Epithelial cell of prostate (primary cell): ENCODE measurements around the gene PSG7.
"Not testable (repeated sequence)": the region's sequence is repeated elsewhere in the genome, so short reads cannot be mapped to it uniquely, and the experiment has no call there.

ENCODE experiments used
- DNase-seq: peaks from one replicate; pipeline ENCODE4 v3.0.0-alpha.2; 2011; ENCODE audit warnings: low read depth, low spot score
- H3K27ac ChIP-seq: fragments of 450-650 bp; 2 replicates; pipeline ENCODE4 v1.5.1; 2017; ENCODE audit warnings: mild to moderate bottlenecking

Gene PSG7

GRCh38 chr19:42917634-42918033, 19.4 kb downstream of the PSG7 start, which contains the start of gene PSG6:
Gene PSG6, minus strand, starts transcription at chr19:42917894. Its CDS starts 102 bp downstream, at chr19:42917792.
- not testable (repeated sequence) for DNase-seq, H3K27ac ChIP-seq

GRCh38 chr19:42916931-42917330, 20.1 kb downstream of the PSG7 start:
- not testable (repeated sequence) for H3K27ac ChIP-seq, DNase-seq

- DNase-seq, result not testable (repeated sequence)
- peak overlapping the region; percentile 39 for H3K27ac ChIP-seq
These were observed 23.5 kb downstream of the PSG7 start for GRCh38 chr19:42913516-42913915.

- not testable (repeated sequence) for DNase-seq
- H3K27ac ChIP-seq, result peak overlapping the region; percentile 39
These were observed 24.1 kb downstream of the PSG7 start for GRCh38 chr19:42912941-42913340.

- not testable (repeated sequence) for H3K27ac ChIP-seq, DNase-seq
These were observed 25.3 kb downstream of the PSG7 start for GRCh38 chr19:42911731-42912130.

- not testable (repeated sequence) for H3K27ac ChIP-seq, DNase-seq
These were observed 30.8 kb downstream of the PSG7 start for GRCh38 chr19:42906162-42906561.

GRCh38 chr19:42900561-42900960, 36.4 kb downstream of the PSG7 start:
- not testable (repeated sequence) for DNase-seq, H3K27ac ChIP-seq

GRCh38 chr19:42899674-42900073, 37.3 kb downstream of the PSG7 start:
- H3K27ac ChIP-seq, result peak overlapping the region; percentile 89
- DNase-seq, result not testable (repeated sequence)

- peak overlapping the region; percentile 89 for H3K27ac ChIP-seq
- DNase-seq, result not testable (repeated sequence)
These were observed 37.9 kb downstream of the PSG7 start for GRCh38 chr19:42899110-42899509.

- DNase-seq, result not testable (repeated sequence)
- H3K27ac ChIP-seq, result peak overlapping the region; percentile 89
These were observed 38.4 kb downstream of the PSG7 start for GRCh38 chr19:42898656-42899055.

GRCh38 chr19:42897729-42898128, 39.3 kb downstream of the PSG7 start:
- peak; percentile 90 for DNase-seq
- H3K27ac ChIP-seq, result peak overlapping the region; percentile 89

- peak overlapping the region; percentile 92 for H3K27ac ChIP-seq
- not testable (repeated sequence) for DNase-seq
These were observed 46.6 kb downstream of the PSG7 start for GRCh38 chr19:42890446-42890845.

- H3K27ac ChIP-seq, result peak overlapping the region; percentile 92
- not testable (repeated sequence) for DNase-seq
These were observed 49.0 kb downstream of the PSG7 start for GRCh38 chr19:42887876-42888445.

- DNase-seq, result not testable (repeated sequence)
- peak overlapping the region; percentile 62 for H3K27ac ChIP-seq
These were observed 54.3 kb downstream of the PSG7 start for GRCh38 chr19:42882730-42883129.

- DNase-seq, result not testable (repeated sequence)
- peak overlapping the region; percentile 62 for H3K27ac ChIP-seq
These were observed 55.0 kb downstream of the PSG7 start for GRCh38 chr19:42882010-42882409.

- H3K27ac ChIP-seq, DNase-seq: not testable (repeated sequence)
These were observed 55.7 kb downstream of the PSG7 start for GRCh38 chr19:42881279-42881678.

GRCh38 chr19:42880621-42881020, 56.4 kb downstream of the PSG7 start:
- not testable (repeated sequence) for H3K27ac ChIP-seq

GRCh38 chr19:42879613-42880012, 57.4 kb downstream of the PSG7 start, which contains the start of gene PSG1:
Gene PSG1, minus strand, starts transcription at chr19:42879713. Its CDS starts 132 bp downstream, at chr19:42879581.
- H3K27ac ChIP-seq, result no peak within 1 kb of the TSS
- DNase-seq, result no peak

More at GRCh38 chr19:42880621-42881020, 56.4 kb downstream of the PSG7 start:
- DNase-seq, result not testable (repeated sequence)

- DNase-seq, result not testable (repeated sequence)
- H3K27ac ChIP-seq, result peak overlapping the region; percentile 97
These were observed 60.4 kb downstream of the PSG7 start for GRCh38 chr19:42876596-42876995.

- not testable (repeated sequence) for DNase-seq
- H3K27ac ChIP-seq, result peak overlapping the region; percentile 97
These were observed 61.1 kb downstream of the PSG7 start for GRCh38 chr19:42875881-42876280.

- peak; percentile 72 for DNase-seq
- peak overlapping the region; percentile 97 for H3K27ac ChIP-seq
These were observed 61.9 kb downstream of the PSG7 start for GRCh38 chr19:42874901-42875813.
